ENCODE results near the gene RIT2.

Gene RIT2

DNA sequence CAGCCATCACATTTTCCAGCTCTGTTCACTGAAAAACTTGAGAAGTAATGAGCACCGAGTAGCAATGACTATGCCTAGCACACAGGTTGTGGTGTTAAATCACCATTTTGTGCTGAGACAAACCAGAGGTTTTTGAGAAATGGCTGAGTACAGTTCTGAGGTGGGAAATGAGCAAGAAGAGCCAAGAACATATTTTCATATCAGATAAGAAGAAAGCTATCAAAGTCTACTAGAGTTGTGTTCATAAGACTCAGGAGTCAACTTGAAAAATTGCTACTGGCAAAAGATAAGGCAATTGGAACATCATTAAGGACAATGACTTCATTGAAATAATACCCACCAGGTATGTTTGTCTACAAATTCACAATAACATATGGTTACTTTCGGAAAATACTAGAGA lies 108.1 kb downstream of the RIT2 start:
- no peak for DNase-seq

DNA sequence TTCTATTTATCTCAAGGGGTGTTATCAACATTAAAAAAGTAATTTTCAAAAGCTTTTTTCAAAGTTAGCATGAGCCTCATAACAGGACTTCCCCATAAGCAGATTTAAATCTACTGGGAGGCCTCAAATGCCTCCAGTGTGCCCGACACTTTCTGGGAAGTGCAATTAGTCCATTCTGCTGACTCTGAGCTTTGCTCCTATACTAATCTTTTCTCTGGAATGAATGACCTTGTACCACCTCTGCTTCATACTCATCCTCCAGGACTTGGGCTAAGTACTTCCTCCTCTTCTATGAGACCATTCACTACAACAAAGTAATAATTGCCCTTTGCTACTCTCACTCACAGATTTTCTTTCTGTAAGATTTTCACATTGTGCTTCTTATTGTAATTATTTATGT lies 111.1 kb downstream of the RIT2 start:
- no peak for DNase-seq

DNA sequence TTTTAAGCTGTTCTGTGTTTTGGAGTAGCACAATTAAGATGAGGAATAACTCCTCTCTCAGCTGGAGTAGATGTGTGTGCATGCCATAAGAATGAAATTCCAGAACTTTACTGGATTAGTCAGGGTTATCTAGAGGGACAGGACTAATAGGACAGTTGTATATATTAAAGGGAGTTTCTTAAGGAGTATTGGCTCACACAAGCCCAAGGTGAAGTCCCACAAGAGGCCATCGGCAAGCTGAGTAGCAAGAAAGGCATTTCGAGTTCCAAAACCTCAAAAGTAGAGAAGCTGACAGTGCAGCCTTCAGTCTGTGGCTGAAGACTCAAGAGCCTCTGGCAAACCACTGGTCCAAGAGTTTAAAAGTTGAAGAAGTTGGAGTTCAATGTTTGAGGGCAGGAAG lies 113.7 kb downstream of the RIT2 start:
- DNase-seq, result no peak

DNA sequence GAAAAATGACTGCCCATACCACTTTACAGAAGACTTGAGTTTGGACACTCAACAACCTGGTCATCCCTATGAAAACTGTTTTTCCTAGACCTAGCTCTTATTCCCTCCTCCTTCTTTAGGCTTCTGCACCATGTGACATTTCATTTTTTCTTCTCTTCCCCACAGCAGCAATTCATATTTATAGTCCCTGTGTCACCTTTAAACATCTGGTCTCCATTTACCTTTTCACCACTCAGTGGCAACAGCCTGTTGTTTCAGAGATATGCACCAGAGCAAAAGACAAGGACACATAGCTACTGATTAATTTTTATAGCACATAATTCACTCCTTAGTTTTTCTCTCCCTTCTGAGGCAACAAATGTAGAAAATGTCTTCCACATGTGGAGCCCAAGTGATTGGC lies 118.7 kb downstream of the RIT2 start:
- DNase-seq, result no peak

DNA sequence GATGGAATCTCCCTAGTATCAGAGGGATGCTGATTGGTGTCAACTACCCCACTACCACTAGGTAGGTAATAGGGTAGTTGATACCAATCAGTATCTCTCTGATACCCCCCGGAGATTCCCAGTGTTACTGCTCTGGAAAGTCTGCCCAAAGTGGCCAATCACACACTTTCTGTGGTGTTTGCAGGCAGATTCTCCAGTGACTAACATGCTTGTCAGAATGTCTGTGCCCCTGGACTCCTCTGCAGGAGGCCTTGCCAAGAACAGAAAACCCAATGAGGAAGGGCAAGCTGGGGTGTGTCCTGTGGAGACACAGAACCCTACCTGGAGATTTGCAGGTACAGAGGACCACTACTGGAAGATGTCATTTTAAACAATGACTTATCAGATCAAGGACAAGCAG lies 135.1 kb downstream of the RIT2 start:
- no peak for DNase-seq

DNA sequence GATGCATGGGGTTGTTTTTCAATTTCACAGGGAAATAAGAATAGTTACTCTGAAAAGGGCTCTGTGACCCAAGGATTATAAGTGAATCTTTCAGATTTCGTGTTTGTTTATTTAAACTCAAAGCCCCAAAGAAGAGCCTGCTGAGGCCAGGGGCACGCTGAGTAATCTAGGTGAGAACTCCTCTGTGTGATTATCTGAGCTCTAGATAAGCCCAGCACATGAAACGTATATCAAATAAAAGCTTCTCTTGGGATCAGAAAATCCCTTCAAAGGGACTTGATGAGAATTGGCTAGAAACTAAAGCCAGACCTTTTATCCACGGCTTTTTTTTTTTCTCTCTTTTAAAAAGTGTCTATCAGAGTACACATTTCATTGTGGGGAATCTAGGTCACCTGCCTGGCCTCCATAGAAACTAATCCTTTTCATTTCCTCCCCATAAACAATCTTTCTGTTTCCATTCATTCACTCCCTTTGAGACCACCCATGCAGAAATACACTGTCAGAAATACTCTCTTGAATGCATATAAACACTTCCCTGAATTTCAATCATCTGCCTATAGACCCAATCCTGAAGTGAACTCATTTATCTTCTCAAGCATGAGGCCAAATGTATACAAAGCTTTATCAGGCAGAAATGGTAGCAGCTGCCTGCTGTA lies 137.4 kb downstream of the RIT2 start:
- no peak for DNase-seq

DNA sequence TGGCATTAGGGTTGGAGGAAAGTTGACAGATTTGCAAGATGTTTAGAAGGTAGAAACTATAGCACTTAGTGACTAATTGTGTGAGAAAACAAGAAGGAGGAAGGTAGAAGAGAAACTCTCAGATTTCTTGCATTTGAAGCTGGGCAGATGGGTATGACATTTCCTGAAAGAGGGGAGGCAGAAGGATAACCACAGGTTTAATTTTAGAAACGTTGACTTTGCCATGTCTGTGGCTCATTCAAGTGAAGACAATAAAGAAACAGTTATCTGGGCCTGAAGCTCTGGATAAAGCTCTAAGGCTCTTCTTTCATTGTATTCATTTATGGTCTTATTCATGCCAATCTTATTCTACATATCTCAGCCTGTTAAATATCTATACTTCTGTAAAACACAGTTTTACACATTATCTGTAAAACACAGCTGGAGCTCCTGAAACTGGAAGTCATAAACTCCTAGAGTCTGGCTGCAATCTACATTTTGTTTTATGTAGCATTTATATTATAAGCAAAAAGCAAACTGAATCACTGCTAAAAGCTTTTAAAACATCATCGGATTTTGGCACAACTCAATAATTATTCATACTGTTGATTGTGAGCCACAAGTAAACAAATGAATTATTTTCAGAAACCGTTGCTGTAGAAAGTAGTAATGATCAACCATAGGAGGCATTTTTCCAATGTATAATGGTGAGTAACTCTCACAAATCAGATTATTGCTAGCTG lies 138.5 kb downstream of the RIT2 start:
- no peak for DNase-seq

DNA sequence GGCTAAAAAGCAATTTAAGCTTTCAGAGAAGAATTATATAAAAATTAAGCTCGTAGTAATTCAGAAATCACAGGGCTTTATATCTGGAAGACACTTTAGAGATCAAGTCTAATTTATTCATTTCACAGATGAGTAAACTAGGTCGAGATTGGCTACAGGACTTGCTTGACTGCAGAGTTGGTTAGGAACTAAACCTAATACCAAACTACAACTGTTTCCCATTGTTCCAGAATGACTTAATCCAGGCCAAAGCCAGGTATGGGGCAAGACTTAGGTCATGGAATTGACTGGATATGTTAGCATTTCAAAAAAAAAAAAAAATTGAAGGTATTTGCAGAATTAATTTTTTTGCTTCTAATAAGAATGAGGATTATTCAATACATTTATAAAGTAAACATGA lies 146.1 kb downstream of the RIT2 start:
- no peak for DNase-seq

DNA sequence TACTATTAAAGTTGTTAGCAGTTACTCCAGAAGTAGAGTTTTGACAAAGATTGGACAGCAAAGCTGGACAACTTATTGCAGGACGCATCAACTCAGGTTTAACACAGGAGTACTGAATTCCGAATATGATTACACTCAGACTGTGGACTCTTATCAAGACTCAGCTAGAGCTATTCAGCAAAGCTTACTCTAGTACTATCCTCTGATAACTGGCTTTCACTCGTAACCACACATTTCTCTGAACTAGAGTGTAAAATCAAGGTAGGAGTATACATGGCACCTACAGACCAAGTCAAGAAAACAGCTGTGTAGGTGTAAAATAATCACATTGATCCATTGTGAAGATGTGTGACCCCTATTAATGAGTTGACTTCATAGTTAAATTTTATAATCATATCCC lies 154.2 kb downstream of the RIT2 start:
- no peak for DNase-seq

DNA sequence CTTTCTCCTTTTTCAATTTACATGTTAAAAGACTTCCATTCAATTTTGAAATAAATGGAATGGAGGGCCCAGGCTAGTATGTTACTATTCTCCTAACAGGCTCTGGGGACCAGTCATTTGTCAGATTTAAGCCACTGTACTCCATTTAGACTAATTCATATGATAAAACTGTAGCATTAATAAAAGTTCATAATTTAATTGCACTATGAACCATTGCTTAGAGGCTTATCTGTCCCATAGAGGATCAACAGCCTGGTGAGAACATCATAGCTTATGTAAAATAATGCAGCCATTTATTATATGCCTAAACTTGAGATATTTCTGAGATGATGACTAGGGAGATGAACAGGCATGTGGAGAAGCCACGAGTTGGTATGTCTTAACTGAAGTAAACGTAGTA lies 156.0 kb downstream of the RIT2 start:
- no peak for DNase-seq

DNA sequence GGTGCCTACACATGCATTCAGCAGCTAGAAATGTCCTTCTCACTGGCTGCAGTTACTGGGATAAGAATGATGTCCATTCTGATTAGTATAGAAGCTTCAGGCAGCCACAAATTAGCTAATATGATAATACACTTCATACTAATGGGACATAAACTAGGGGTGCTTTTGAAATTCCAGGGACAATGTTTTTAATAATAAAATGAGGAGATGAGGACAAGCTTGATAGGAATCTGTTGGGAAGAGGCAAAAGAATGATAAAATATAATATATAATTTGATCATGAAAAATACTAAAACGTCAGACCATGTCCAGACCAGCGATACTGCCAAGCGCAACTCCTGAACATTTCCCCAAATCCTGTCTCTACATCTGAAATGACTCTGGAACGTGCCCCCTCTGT lies 157.1 kb downstream of the RIT2 start:
- no peak for DNase-seq

DNA sequence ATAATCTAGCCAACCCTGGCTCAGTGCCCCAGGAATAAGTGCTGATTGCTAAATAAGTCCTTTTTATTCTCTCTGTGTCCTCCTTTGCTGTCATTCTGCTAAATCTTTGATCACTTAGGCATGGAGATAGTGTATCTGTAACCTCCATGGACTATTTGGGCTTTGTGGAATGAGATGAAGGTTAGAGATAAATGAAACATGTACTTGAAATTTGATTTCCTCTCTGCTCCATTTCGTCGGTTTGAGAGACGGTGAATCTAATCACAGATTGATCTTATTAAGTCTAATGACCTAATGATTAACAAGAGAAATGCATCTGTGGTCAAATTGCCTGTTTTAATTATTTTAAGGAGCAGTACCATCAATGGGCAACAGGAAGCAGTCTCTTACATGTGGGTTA lies 159.2 kb downstream of the RIT2 start:
- DNase-seq, result no peak

DNA sequence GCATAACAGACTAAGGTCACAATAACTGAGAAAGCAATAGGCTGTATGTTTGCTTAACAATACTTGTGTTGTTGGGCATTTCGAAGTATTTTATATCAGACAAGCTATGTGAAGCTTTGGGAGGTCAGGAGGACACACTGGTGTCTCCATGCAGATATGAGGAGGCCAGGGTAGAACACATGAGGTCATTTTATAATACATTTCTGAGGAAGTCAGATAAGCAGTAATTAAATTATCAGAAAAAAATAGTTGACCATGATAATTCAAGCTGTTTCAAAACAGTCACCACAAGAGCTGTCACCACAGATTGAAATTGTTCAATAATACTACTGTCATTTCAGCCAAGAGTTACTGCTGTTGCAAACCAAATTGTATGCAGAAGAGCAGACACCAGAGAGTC lies 160.6 kb downstream of the RIT2 start:
- no peak for DNase-seq

DNA sequence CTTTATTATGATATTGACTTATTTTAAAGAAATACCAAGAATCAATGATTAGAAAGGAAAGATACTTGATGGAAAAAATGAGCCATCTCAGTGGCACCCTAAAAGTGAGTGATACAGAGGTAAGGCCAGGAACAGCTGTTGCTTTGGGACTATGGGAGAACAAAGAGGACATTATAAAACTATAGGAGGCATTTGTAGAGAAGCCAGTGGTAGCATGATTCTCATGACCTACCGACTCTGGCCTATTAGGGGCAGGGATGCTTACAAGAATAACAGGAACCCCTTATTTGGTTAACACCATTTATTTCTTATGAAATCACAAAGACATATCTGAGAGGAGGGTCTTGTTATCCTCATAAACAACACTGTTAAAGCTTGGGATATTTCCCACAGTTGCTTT lies 162.2 kb downstream of the RIT2 start:
- DNase-seq, result no peak

DNA sequence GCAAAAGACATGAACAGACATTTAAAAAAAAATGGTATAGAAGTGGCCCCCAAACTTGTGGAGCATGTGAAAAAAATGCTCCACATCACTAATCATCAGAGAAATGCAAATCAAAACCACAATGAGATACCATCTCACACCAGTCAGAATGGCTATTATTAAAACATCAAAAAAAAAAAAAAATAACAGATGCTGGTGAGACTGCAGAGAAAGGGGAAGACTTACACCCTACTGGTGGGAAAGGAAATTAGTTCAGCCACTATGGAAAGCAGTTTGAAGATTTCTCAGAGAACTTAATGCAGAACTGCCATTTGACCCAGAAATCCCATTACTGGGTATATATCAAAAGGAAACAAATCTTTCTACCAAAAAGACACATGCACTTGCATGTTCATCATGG lies 164.8 kb downstream of the RIT2 start:
- DNase-seq, result no peak

DNA sequence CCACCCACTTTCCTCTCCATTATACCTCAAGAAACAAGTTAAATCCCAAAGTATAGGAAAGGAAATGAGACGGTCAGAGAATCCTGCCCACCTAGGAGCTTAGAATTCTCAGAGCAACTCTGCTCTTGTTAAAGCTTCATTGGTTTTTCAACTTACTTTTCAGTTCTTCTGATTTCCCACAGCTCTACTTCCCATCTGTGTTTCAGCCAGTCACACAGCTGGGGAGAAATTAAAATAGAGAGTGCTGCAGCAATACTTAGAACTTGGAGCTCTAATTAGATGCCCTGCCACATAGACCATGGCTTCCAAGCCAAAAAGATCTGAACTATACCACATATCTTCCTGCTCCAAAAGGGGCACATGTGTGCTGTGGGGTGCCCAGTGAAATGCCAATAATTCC lies 166.7 kb downstream of the RIT2 start:
- DNase-seq, result no peak

DNA sequence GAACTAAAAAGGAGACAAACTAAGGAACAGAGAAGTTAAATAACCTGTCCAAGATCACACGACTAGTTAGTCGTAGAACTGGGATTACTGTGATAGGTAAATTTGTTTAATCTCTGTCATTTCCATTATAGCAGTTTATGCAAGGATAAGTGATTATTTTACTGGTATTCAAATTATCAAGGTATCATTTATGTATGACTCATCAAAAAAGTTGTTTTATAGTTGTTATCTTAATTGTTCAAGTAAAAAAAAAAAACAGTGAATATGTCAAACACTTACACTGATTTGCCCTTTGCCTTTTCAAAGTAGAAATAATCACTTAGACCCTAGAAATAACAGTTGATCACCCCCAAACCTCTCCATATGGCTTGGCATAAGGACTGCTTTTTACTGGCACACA lies 173.6 kb downstream of the RIT2 start:
- no peak for DNase-seq

DNA sequence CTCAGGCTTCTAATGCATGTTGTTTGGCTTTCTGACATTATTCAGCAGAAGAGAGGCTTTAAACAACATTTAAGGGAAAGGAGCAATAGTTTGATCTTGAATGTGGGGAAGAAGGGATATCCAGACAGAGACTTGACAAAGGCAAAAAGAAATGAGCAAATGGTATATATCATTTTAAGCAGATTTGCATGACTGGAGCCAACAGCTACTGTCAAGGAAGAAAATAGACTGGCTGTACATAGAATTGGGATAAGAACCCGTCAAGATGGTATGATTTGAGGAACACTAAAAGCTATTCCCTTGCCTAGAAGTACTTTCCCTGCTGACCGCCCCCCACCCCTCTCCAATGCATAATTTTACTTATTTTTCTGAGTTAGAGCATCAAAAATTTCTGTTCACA lies 174.5 kb downstream of the RIT2 start:
- DNase-seq, result no peak

DNA sequence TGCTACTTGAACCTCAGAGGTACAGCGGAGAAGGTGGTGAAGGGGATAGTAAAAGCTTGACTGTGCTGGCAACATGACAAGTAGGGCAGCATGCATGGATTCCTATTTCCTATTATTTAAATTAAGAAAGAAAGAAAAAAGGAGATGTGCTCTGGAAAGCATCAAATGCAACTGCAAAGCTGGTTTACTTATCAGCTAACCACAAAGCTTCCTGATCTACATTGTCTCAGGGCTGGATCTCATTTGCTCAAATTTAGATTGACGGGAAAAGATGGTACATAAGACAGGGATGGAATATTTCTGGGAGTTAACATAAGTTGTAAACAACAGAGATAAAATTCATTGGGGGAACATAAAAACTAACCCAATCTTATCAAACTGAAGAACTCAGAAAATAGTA lies 178.0 kb downstream of the RIT2 start:
- DNase-seq, result no peak

DNA sequence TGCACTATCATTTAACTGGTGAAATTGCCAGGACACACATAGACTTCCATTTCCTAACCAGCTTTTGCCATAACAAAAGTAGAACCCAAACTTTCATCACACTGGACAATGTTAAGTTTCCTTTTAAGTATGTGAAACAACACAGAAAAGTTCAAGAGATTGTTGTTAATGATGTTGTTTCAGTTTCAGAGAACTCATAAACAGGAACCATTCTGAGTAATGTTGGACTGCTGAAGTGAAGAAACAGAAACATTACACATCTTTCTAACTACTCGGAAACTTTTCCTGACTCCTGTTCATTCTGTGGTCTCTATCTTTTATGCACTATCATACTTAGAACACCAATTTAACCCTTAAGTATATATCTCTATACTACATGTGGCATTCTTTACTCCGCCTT lies 179.2 kb downstream of the RIT2 start:
- no peak for DNase-seq

DNA sequence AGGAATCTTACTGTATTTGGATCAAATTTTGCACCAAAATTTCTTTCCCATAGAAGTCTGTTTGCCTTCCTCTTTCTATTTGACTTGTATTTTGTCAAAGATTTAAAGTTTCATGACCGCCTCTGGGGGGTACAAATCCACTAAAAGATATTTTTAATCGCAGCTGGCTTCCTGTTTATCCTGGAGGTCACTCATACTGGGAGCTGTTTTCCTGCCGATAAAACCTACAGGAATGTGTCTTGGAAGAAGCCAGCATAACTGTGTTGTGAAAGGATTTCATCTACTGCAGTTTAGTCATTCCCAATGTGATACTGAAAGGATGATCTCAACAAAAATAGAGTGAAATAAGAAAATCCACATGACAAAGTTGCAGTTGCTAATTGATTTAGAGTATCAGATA lies 184.0 kb downstream of the RIT2 start:
- DNase-seq, result no peak

DNA sequence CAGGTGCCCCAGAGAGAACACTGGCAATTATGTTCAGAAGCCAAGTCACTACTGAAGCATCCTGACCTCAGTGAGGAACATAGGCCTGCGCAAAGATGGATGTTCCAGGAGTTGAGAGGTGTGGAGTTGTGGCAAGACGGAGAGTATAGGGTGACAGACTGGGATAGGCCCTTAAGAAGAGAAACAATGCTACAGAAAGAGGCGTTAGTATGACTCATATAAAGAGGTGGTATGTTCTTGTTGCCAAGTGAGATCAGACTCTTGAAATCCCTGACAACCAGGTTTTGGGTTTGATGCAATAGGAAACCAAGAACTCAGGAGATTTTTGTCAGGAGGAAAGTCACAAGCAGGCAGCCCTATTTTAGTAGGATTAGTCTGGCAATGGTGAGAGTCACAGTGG lies 185.6 kb downstream of the RIT2 start:
- no peak for DNase-seq

DNA sequence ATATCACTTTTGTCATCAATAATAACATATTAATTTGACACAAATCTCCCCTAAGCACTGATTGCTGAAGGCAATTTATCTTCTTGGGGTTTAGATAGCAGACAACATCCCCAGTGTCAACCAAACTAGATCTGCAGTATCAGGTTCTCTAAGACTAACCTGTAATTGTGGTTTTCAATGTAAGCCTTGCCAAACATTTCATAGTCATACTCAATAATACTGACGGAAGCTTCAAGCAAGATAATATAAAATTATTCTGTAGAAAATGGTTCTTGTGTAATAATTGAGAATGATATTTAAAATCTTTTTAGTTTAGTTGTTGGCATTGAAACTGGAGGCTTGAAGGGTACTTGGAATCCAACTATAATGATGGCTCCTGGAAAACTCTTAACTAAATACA lies 186.3 kb downstream of the RIT2 start:
- DNase-seq, result no peak

DNA sequence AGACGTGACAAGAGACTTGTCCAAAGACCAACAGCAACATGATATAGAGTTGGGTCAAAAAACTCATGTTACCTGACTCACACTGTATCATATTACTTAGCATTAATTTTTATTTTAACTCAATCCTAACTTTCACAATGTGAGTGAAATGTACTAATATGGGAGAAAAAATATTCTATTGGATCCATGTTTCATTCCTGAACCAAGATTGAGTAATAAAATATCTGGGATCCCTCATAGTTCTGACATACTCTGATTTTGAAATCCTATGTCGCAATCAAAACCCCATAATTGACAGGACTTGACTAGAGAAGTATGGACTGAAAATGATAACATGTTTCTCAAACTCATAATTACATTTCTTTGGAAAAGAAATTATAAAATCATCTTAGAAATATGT lies 190.4 kb downstream of the RIT2 start:
- DNase-seq, result no peak

DNA sequence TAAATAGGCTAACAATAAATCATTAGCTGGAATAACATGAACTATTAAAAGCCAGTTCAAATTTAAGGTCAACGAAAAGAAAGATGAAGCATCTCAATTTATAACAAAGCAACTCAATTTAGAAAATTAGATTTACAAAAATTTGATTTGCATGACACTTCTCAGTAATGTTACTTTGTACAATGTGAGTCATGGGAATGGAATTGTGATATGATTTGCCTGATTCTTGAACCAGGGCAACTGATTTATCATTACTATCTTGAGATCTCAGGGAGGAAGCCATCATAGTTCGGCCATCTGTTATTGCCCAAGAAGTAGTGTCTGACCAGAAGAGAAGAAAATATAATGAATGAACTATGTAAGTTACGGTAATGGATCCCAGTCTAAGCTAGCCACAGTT lies 193.1 kb downstream of the RIT2 start:
- DNase-seq, result no peak
